Adrenal gland (tissue), 5 donors: ENCODE data around the gene MUC6.

Experiments
- POLR2A ChIP-seq, 2 donors: fragments of 450-650 bp; IDR thresholded peaks; one replicate each; pipeline ENCODE4 v1.6.1; 2017; ENCODE audit warnings: antibody characterized with exemption in 2 of 2, mild to moderate bottlenecking in 2 of 2, moderate library complexity in 1 of 2
- TF ChIP-seq, protein P1 (sequence below), 6 experiments: fragments of 450-650 bp in 4 of 6; fragments of 200-600 bp in 2 of 6; sonication (generic) in 1 of 6; IDR thresholded peaks; 1 replicate in 5 of 6; 2 replicates in 1 of 6; pipeline versions ENCODE4 v1.5.1 to v1.8.0; 2016 to 2021; ENCODE audit warnings: antibody characterized with exemption in 6 of 6, mild to moderate bottlenecking in 2 of 6, moderate library complexity in 1 of 6
- donor health status: DM: no; HTN: no; CAD: no.

DNA sequence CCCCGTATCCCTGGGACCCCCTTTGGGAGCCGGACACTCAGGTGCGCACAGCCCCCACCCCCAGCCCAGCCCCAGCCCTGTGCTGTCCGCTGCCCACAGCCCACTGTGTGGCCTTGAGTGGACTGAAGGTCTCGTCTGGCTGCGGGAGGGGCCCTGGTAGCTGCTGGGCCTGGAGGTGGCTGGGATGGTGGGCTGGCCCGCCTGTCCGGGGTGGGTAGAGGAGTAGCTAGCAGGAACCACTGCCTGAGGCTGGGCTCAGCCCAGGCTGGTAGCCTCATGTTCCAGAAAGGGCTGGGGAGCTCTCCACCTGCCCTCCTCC is 4.6 kb upstream of the MUC6 start:
- TF ChIP-seq, protein P1, sequence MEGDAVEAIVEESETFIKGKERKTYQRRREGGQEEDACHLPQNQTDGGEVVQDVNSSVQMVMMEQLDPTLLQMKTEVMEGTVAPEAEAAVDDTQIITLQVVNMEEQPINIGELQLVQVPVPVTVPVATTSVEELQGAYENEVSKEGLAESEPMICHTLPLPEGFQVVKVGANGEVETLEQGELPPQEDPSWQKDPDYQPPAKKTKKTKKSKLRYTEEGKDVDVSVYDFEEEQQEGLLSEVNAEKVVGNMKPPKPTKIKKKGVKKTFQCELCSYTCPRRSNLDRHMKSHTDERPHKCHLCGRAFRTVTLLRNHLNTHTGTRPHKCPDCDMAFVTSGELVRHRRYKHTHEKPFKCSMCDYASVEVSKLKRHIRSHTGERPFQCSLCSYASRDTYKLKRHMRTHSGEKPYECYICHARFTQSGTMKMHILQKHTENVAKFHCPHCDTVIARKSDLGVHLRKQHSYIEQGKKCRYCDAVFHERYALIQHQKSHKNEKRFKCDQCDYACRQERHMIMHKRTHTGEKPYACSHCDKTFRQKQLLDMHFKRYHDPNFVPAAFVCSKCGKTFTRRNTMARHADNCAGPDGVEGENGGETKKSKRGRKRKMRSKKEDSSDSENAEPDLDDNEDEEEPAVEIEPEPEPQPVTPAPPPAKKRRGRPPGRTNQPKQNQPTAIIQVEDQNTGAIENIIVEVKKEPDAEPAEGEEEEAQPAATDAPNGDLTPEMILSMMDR (IDR thresholded peaks at IDR 0.05), result no peak
- TF ChIP-seq POLR2A (IDR thresholded peaks at IDR 0.05), result no peak
